Endothelial cell (in vitro differentiated cells): ENCODE measurements around the gene TLE3. TPM values are rescaled to one million over a fixed set of nuclear protein-coding genes. Genes with fewer than 3 reads are reported as not detected.

Experiments
- DNase-seq: peaks from one replicate; pipeline ENCODE4 v3.0.0; 2021; ENCODE audit warnings: low spot score
- H3K27ac Mint-ChIP-seq: one replicate; pipeline ENCODE4 v1.8.0; 2021; ENCODE audit warnings: mixed read lengths, inconsistent platforms; ENCODE audit not compliant: unreplicated experiment
- H3K27me3 Mint-ChIP-seq: one replicate; pipeline ENCODE4 v1.8.0; 2021; ENCODE audit warnings: mild to moderate bottlenecking, moderate library complexity, mixed read lengths, inconsistent platforms; ENCODE audit not compliant: unreplicated experiment
- H3K36me3 Mint-ChIP-seq: one replicate; pipeline ENCODE4 v1.8.0; 2021; ENCODE audit warnings: mild to moderate bottlenecking, low read depth, mixed read lengths, inconsistent platforms; ENCODE audit not compliant: unreplicated experiment
- H3K4me1 Mint-ChIP-seq: one replicate; pipeline ENCODE4 v1.8.0; 2021; ENCODE audit warnings: mild to moderate bottlenecking, mixed read lengths, inconsistent platforms; ENCODE audit not compliant: unreplicated experiment
- H3K4me3 Mint-ChIP-seq: one replicate; pipeline ENCODE4 v1.8.0; 2021; ENCODE audit warnings: mild to moderate bottlenecking, mixed read lengths, inconsistent platforms; ENCODE audit not compliant: unreplicated experiment
- H3K9me3 Mint-ChIP-seq: one replicate; pipeline ENCODE4 v1.8.0; 2021; ENCODE audit warnings: mixed read lengths, inconsistent platforms; ENCODE audit not compliant: unreplicated experiment
- total RNA-seq: library from RNA; stranded (reverse); fragmentation: NEBNext Ultra II Directional; extraction: Animal tissue kit (Norgen Biotek cat#: 25700); gene quantifications from one replicate; pipeline ENCODE4 v1.2.1, GENCODE V29; 2021; ENCODE audit not compliant: unreplicated experiment
- TF ChIP-seq, protein P1 (sequence below): fragments of 200-600 bp; sonication (generic); IDR thresholded peaks from one replicate; pipeline ENCODE4 v1.5.0; 2021; ENCODE audit warnings: antibody characterized with exemption; ENCODE audit not compliant: unreplicated experiment

Gene TLE3
- total RNA-seq, 1 donor from 2014 or later, result 80.8 TPM

DNA sequence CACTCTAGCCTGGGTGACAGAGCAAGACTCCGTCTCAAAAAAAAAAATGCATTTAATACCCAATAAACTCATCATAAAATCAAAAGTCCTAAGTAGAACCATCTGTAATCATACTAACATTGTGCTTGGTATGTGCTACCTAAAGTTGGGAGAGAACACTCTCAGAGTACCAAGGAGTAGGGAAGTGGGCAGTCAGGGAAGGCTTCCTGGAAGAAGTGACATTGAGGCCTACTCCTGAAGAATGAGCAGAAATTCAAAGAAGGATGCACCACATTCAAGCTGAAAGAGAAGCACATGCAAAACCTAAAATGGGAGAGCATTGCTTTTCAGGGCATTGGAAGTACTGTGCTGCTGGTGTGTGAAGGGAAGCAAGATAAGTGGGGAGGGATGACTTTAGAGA lies 54.1 kb downstream of the TLE3 start:
- TF ChIP-seq, protein P1, sequence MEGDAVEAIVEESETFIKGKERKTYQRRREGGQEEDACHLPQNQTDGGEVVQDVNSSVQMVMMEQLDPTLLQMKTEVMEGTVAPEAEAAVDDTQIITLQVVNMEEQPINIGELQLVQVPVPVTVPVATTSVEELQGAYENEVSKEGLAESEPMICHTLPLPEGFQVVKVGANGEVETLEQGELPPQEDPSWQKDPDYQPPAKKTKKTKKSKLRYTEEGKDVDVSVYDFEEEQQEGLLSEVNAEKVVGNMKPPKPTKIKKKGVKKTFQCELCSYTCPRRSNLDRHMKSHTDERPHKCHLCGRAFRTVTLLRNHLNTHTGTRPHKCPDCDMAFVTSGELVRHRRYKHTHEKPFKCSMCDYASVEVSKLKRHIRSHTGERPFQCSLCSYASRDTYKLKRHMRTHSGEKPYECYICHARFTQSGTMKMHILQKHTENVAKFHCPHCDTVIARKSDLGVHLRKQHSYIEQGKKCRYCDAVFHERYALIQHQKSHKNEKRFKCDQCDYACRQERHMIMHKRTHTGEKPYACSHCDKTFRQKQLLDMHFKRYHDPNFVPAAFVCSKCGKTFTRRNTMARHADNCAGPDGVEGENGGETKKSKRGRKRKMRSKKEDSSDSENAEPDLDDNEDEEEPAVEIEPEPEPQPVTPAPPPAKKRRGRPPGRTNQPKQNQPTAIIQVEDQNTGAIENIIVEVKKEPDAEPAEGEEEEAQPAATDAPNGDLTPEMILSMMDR, result no peak
- Mint-ChIP-seq H3K36me3 (no peaks in the 10 kb centered on the region), H3K4me1 (no peaks in the 10 kb centered on the region), H3K27me3 (no peaks in the 10 kb centered on the region), H3K4me3 (no peak overlapping the region), H3K27ac (no peak overlapping the region), H3K9me3 (no peaks in the 10 kb centered on the region)
- DNase-seq, result no peak

DNA sequence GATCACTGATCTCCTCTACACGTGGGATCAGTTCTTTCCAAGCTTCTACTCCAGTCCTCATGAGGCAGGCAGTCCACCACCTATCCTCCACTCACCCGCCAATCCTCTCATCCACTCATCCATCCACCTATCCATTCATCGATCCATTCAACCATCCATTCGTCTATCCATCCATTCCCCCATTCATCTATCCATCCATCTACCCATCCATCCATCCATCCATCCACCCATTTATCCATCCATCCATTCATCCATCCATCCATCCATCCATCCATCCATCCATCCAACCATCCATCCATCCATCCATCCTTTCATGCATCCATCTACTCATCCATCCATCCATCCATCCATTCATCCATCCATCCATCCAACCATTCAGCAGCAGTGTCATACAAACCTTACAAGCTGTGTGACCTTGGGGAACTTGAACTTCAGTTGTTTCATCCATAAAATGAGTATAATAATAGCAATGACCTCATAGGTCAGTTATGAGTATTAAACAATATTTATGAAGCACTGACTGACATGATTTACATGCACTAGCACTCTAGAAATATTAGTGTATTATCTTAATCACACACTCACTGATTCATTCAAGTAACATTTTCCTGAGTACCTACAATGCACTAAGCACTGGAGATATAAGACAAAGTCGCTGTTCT lies 55.0 kb downstream of the TLE3 start:
- TF ChIP-seq, protein P1, result no peak
- Mint-ChIP-seq H3K4me3 (no peak overlapping the region), H3K4me1 (no peaks in the 10 kb centered on the region), H3K27ac (no peak overlapping the region), H3K27me3 (no peaks in the 10 kb centered on the region), H3K36me3 (no peaks in the 10 kb centered on the region), H3K9me3 (no peaks in the 10 kb centered on the region)
- no peak for DNase-seq

DNA sequence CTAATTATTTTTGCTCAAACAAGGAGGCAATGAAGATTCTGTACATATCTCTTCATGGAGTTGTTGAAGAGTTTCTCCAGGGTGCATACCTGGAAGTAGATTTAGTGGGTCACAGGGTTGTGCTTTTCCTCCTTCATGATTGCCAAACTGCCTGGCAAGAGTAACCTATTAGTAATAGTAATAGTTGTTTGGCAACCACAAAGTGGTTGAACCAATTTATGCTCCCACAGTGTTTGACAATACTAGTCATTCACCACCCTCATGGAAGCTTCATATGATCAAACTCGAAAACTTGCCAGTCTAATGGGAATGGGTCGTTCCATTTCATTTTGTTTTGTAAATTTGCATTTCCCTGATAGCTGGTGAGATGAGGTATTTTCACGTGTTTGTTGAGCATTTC lies 57.8 kb downstream of the TLE3 start:
- no peaks in the 10 kb centered on the region for H3K9me3 Mint-ChIP-seq
- H3K4me1 Mint-ChIP-seq, result no peaks in the 10 kb centered on the region
- H3K27me3 Mint-ChIP-seq, result no peaks in the 10 kb centered on the region
- TF ChIP-seq, protein P1, result no peak
- no peak for DNase-seq
- H3K27ac Mint-ChIP-seq, result no peak overlapping the region
- H3K4me3 Mint-ChIP-seq, result no peak overlapping the region
- H3K36me3 Mint-ChIP-seq, result no peaks in the 10 kb centered on the region

DNA sequence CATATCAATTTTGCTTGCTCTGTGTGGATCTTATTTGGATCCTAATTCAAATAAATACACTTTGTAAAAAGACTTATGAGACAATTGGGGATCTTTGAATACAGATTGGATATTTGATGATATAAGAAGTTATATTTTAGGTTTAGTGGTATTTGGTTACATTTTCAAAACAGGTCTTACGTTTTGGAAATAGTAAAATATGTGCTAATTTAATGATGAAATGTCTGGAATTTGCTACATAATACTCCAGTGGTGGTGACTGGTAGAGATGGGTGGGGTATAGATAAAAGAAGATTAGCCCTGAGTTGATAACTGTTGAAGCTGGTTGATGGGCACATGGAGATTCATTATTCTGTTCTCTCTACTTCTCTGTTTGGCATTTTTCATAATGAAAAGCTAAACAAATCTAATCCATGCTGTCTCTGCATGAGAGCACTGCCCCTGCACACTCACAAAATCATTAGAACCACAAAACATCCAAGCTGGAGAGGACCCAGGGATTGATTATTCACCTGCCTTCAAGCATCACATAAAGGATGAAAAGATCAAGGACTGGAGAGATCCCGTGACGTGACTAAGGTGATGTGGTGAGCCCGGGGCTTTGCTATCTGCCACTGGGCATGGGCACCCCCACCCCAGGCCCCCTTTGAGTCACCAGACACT lies 58.9 kb downstream of the TLE3 start:
- Mint-ChIP-seq H3K9me3 (no peaks in the 10 kb centered on the region), H3K27ac (no peak overlapping the region), H3K4me3 (no peak overlapping the region), H3K36me3 (no peaks in the 10 kb centered on the region), H3K4me1 (no peaks in the 10 kb centered on the region), H3K27me3 (no peaks in the 10 kb centered on the region)
- TF ChIP-seq, protein P1, result no peak
- no peak for DNase-seq

DNA sequence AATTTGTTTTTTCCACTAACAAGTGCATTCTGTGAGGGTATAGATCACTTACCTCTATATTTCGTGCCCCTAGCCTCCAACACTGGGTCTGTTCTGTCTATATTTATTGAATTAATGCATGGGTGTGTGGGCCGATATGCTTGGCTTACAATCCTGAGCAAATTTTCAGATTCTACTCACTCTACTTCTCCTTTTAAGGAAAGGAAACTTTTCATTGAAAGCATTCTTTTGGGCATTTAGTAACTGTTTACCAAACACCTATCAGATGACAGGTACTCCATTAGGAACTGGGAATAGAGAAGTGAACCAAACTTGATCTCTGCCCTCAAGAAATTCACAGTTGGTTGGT lies 60.5 kb downstream of the TLE3 start:
- TF ChIP-seq, protein P1, result no peak

More for the DNA sequence above, 60.5 kb downstream of the TLE3 start:
- no peaks in the 10 kb centered on the region for H3K36me3 Mint-ChIP-seq
- H3K4me1 Mint-ChIP-seq, result no peaks in the 10 kb centered on the region
- DNase-seq, result no peak
- H3K4me3 Mint-ChIP-seq, result no peak overlapping the region
- H3K9me3 Mint-ChIP-seq, result no peaks in the 10 kb centered on the region
- no peak overlapping the region for H3K27ac Mint-ChIP-seq
- no peaks in the 10 kb centered on the region for H3K27me3 Mint-ChIP-seq
